WTC11 (cell line): ENCODE measurements around the gene HIVEP2.

Source experiments
- TF ChIP-seq, protein P1 (sequence below): fragments of 200-600 bp; IDR thresholded peaks from 2 replicates; pipeline ENCODE4 v1.8.0; 2022; ENCODE audit warnings: antibody characterized with exemption
- TF ChIP-seq, protein P2 (sequence below): sonication (generic); formaldehyde crosslinking; IDR thresholded peaks from 2 replicates; pipeline ENCODE4 v1.8.0; 2022; ENCODE audit warnings: missing genetic modification reagents
- TF ChIP-seq, protein P3 (sequence below): sonication (generic); formaldehyde crosslinking; IDR thresholded peaks from 2 replicates; pipeline ENCODE4 v1.8.1; 2022; ENCODE audit warnings: low read depth, missing genetic modification reagents, borderline replicate concordance

DNA sequence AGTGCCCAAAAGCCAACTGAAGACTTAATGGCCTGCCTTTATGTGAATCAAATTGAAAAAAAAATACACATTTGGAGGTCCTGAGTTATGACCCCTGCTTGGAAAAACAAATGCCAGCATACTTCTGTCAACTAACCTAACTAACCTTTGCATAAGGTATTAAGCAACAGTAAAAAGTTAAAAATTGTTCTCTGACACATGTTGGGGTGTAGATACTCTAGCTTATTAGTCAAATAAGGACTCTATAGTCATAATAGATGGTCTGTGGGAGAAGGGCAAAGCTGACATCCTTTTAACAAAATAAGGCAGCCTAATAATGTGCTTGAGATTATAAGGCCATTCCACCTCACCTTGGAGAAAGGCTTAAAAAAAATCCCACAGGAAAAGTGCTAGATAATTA is 140.5 kb downstream of the HIVEP2 start:
- TF ChIP-seq, protein P1, sequence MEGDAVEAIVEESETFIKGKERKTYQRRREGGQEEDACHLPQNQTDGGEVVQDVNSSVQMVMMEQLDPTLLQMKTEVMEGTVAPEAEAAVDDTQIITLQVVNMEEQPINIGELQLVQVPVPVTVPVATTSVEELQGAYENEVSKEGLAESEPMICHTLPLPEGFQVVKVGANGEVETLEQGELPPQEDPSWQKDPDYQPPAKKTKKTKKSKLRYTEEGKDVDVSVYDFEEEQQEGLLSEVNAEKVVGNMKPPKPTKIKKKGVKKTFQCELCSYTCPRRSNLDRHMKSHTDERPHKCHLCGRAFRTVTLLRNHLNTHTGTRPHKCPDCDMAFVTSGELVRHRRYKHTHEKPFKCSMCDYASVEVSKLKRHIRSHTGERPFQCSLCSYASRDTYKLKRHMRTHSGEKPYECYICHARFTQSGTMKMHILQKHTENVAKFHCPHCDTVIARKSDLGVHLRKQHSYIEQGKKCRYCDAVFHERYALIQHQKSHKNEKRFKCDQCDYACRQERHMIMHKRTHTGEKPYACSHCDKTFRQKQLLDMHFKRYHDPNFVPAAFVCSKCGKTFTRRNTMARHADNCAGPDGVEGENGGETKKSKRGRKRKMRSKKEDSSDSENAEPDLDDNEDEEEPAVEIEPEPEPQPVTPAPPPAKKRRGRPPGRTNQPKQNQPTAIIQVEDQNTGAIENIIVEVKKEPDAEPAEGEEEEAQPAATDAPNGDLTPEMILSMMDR = no peak
- TF ChIP-seq, protein P2, sequence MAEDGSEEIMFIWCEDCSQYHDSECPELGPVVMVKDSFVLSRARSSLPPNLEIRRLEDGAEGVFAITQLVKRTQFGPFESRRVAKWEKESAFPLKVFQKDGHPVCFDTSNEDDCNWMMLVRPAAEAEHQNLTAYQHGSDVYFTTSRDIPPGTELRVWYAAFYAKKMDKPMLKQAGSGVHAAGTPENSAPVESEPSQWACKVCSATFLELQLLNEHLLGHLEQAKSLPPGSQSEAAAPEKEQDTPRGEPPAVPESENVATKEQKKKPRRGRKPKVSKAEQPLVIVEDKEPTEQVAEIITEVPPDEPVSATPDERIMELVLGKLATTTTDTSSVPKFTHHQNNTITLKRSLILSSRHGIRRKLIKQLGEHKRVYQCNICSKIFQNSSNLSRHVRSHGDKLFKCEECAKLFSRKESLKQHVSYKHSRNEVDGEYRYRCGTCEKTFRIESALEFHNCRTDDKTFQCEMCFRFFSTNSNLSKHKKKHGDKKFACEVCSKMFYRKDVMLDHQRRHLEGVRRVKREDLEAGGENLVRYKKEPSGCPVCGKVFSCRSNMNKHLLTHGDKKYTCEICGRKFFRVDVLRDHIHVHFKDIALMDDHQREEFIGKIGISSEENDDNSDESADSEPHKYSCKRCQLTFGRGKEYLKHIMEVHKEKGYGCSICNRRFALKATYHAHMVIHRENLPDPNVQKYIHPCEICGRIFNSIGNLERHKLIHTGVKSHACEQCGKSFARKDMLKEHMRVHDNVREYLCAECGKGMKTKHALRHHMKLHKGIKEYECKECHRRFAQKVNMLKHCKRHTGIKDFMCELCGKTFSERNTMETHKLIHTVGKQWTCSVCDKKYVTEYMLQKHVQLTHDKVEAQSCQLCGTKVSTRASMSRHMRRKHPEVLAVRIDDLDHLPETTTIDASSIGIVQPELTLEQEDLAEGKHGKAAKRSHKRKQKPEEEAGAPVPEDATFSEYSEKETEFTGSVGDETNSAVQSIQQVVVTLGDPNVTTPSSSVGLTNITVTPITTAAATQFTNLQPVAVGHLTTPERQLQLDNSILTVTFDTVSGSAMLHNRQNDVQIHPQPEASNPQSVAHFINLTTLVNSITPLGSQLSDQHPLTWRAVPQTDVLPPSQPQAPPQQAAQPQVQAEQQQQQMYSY (CRISPR knock-in tag) = no peak
- TF ChIP-seq, protein P3, sequence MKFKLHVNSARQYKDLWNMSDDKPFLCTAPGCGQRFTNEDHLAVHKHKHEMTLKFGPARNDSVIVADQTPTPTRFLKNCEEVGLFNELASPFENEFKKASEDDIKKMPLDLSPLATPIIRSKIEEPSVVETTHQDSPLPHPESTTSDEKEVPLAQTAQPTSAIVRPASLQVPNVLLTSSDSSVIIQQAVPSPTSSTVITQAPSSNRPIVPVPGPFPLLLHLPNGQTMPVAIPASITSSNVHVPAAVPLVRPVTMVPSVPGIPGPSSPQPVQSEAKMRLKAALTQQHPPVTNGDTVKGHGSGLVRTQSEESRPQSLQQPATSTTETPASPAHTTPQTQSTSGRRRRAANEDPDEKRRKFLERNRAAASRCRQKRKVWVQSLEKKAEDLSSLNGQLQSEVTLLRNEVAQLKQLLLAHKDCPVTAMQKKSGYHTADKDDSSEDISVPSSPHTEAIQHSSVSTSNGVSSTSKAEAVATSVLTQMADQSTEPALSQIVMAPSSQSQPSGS (CRISPR knock-in tag) = no peak
